Measurements from ENCODE around the gene KIRREL3.

The KIRREL3 gene

DNA sequence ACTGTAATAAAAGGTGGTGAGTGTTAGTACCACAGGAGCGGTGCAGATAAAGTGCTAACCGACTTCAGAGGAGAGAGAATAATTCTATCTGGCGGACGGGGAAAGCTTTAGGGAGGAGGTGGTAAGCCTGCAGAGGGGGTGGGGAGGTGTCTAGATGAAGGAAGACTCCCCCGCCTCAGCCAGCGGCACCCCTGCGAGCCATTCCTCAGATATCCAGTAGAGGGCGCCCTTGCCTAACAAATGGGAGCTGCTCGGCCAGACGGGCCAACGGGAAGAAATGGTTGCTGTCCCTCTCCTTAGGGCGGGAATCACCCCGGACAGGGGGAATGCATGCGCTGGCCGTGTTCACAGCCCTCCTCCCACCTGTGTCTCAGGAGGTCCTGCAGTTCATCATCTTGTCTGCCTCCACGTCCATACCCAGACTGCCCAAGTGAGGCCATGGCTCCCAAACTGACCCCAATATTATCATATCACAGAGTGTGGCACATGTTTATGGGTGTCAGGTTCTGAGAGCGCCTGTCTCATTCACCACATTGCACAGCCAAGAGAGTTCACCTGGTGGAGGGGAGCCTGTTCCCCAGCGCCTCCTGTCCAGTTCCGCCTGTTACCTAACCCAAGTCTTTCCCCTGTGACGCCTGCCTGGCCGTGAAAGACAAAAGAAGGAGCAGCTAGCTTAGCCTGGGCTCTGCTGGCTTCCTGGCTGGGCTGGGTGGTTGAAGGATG lies 559.6 kb downstream of the KIRREL3 start:
- DNase-seq (ENCODE audit: low read depth): peak; percentile 40

GRCh38 chr11:126440276-126440675 lies 560.3 kb downstream of the KIRREL3 start:
- DNase-seq (ENCODE audit: low read depth): no peak

DNA sequence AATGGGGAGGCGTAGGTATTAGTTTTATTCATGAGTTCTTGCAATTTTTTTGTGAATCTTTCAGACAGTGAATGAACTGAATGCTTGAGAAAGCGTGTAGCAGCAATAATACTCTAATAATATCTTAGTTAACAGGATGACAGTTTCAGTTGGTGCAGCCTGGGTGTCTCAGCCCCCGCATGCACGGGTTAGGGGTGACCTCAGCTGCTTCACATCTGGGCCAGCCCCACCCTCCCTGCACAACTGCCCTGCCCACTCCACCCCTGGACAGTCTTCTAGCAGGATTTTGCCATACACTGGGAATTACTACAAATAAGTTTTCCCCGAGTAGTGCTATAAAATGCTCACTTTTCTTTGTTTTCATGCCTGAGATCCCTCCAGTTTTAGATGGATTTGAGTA lies 561.9 kb downstream of the KIRREL3 start:
- DNase-seq (ENCODE audit: low read depth): no peak

- no peak for DNase-seq (ENCODE audit: low read depth)
Measured at GRCh38 chr11:126438272-126438671, 562.3 kb downstream of the KIRREL3 start.

GRCh38 chr11:126437731-126438130 lies 562.8 kb downstream of the KIRREL3 start:
- no peak for DNase-seq (ENCODE audit: low read depth)

GRCh38 chr11:126436209-126436755 lies 564.3 kb downstream of the KIRREL3 start:
- no peak for DNase-seq (ENCODE audit: low read depth)

DNA sequence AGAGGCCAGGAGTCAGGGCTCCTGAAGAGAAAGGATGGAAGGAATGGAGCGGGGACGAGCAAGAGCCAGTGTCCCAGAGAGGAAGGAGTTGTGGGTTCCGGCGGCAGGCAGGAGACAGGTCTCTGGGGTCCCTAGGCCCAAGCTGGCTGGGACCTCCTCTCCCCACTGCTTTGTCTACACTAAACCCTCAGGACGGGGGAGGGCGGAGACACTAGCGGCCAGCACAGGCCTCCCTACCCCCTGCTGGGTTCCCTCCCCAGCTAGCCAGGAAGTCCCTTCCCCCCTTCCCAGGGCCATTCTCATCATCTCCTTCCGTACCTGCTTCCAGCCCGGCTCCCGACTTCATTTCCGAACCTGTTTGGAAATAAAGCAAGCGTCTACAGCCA lies 565.6 kb downstream of the KIRREL3 start:
- DNase-seq (ENCODE audit: low read depth): no peak

GRCh38 chr11:126433989-126434949 lies 566.3 kb downstream of the KIRREL3 start:
- DNase-seq (ENCODE audit: low read depth): no peak

DNA sequence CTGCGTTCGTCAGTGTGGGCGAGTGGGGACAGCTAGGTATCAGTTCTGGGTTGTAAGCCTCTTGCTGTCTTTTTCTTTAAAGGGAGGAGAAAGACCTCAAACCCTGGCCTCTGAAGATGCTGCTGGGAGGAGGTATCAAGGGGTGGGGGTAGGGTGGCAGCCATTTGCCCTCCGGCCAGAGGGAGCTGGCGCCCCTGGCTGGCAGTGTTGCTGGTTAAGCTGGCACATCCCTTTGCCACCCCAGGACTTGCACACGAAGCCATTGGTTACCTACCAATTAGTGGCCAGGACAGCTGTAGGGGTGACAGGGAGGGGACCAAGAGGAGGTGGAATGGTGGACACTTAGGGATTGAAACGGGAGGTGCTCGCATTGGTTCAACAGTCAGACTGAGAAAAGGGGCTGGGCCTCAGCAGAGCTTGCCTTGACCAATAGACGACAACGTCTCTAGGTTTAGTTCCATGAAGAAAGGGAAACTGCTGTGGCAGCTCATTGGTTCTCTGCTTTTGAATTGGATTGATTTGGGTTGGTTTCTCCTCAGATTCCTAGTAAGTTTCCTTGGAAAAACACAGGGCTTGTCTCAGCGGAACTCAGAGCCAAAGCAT lies 567.2 kb downstream of the KIRREL3 start:
- no peak for DNase-seq (ENCODE audit: low read depth)

GRCh38 chr11:126432525-126432924 lies 568.0 kb downstream of the KIRREL3 start:
- DNase-seq (ENCODE audit: low read depth): no peak

DNA sequence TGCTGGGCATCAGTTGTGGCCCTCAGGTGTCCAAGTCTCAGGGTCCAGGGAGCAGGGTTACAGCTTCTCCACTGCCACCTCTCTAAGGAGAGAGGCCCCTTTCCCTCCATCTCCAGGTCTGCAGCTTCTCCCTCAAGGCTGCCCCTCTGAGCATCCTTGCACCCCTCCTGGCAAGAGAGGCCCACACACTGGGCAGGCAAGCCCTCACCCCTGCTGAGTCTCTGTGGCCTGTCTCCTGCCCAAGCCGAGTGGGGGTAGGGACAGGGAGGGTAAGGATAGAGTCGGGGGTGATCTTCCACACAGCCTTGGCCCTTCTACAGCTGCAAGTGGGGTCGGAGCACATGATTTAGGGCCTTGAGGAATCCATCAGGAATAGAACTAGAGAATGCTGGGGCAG lies 568.5 kb downstream of the KIRREL3 start:
- DNase-seq (ENCODE audit: low read depth): no peak

DNA sequence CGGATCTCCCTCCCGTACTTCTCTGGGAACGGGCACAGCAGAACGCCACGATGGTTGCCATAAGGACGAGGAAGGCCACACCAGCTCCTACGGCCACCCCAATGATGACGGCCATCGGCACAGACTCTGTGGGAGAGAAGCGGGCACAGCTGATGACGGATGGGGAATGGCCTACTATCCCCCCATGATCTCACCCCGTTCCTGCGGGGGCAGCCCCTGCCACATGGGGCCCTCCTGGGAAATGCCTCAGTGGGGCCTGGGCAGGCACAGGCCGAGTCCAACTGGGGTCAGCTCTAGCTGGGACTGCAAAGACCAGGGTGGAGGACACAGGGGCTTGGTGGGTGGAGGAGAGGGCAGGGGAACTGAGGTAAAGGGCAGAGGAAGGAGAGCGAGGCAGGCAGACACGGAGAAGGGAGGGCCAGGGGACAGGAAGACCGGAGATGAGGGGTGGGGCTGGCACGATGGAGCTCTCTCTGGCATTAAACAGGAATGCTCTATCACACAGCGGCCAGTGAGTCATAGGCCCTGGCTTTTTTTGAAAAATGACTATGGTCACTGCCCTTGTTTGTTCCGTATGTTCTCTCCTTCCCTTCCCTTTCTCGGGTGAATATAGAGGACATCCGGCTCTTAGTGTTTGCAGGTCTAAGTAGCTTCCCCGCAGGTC lies 569.0 kb downstream of the KIRREL3 start:
- DNase-seq (ENCODE audit: low read depth): peak; percentile 76

DNA sequence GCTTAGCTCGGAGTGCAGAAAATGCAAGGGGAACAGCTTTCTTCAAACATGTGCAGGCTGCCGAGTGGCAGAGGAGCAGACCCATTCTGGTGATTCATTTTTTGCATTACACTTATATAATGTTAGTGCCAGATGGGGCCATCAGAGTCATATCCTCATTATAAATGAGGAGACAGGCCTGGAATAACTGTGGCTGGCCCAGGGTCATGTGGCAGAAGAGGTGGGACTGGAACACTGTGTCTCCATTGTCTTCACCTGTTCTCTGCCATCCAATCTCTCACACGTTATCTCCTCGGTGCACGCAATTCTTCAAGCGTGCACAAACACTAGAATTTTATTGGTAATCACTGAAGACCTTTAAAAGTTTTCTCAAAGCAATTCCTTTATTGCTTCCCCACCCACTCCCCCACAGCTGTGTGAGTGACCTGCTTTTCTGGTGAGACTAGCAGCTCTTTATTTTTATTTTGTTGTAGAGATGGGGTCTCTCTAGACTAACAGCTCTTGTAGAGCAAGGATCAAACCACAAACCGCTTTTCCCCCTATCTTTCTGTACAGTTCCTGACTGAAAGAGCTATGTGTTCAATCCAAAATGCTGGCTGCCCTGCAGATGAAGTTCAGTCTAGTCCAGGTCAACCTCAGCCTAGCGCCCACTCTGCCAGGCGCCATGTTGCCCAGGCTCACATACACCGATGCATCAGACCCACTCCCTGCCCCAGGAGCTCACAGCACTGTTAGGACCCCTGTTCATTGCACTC lies 569.8 kb downstream of the KIRREL3 start:
- DNase-seq (ENCODE audit: low read depth): no peak

GRCh38 chr11:126426820-126427749 lies 573.5 kb downstream of the KIRREL3 start:
- DNase-seq (ENCODE audit: low read depth): no peak

GRCh38 chr11:126426106-126426505 lies 574.5 kb downstream of the KIRREL3 start:
- DNase-seq (ENCODE audit: low read depth): no peak

DNA sequence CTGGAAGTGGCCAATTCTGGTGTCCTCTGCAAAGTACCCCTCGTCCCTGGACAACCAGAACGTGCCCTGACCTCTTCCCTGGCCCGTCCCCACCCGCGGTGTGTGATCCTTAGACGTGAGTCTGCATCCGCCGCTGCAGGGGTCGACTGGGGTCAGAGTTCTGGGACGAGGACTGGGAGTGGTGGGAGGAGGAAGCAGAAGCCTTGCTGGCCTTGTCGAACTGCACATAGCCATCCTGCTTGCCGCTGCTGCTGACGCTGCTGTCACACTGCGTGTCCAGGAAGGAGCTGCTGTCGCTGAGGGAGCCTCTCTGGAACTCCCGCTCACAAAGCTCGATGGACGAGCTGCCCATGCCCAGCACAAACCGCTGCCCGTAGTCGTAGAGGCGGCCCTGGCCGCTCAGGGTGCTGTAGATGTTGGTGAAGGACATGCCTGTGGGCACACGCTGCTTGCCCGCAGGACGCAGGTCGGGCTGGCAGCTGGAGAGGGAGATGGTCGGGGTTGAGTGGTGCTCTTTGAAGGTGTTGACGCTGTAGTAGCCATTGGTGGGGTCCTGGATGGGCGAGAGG lies 576.0 kb downstream of the KIRREL3 start:
- DNase-seq (ENCODE audit: low read depth): no peak

GRCh38 chr11:126423743-126424142 lies 576.8 kb downstream of the KIRREL3 start:
- no peak for DNase-seq (ENCODE audit: low read depth)

- no peak for DNase-seq (ENCODE audit: low read depth)
Measured at GRCh38 chr11:126423154-126423553, 577.4 kb downstream of the KIRREL3 start.

GRCh38 chr11:126422446-126422845 lies 578.1 kb downstream of the KIRREL3 start:
- DNase-seq (ENCODE audit: low read depth): no peak

- no peak for DNase-seq (ENCODE audit: low read depth)
Measured at GRCh38 chr11:126421271-126421671, 579.3 kb downstream of the KIRREL3 start.
